GM12878 (cell line): ENCODE measurements around the gene TMEM250. TPM values are rescaled to one million over a fixed set of nuclear protein-coding genes. Genes with fewer than 3 reads are reported as not detected.

ENCODE experiments used
- ATAC-seq: fragments of 200-7000 bp; cut with Tn5 transposase; 3 replicates; pipeline ENCODE4 v1.9.1; 2020; ENCODE audit warnings: mild to moderate bottlenecking, moderate library complexity
- BruUV-seq: library from RNA; stranded (reverse); fragments of 400-500 nt; replicated peaks from 2 replicates; lab custom pipeline; 2021; lab: Mats Ljungman, UMichigan
- CTCF ChIA-PET: fragments of 300-600 bp; sonication (Branson Sonifier 250); formaldehyde crosslinking; extraction: SDS; loops from one replicate; lab custom pipeline; 2021; ENCODE audit warnings: inconsistent platforms; lab: Yijun Ruan, JAX
- POLR2A ChIA-PET: fragments of 350-600 bp; formaldehyde crosslinking; extraction: SDS; loops from one replicate; lab custom pipeline; 2021; ENCODE audit warnings: inconsistent platforms; lab: Charles Lee
- RAD21 ChIA-PET: fragments of 300-600 bp; sonication (Branson Sonifier 250); formaldehyde crosslinking; loops from one replicate; lab custom pipeline; 2023; ENCODE audit warnings: antibody characterized with exemption; ENCODE audit not compliant: unreplicated experiment; lab: Charles Lee
- SMC1A ChIA-PET: fragments of 300-600 bp; sonication (Branson Sonifier 250); formaldehyde crosslinking; loops from one replicate; lab custom pipeline; 2023; ENCODE audit not compliant: unreplicated experiment, uncharacterized antibody; lab: Charles Lee
- DNase-seq: peaks from one replicate; pipeline ENCODE4 v3.0.0-alpha.2; 2011; ENCODE audit warnings: low read depth, low spot score
- FAIRE-seq: peaks from 3 replicates; lab custom pipeline; 2011; peaks lifted over from hg19 to GRCh38; lab: Jason Lieb, UNC
- H2AFZ ChIP-seq: 2 replicates; pipeline ENCODE4 v1.6.0; 2011; ENCODE audit warnings: low read depth, low read length, control low read depth; ENCODE audit not compliant: control insufficient read depth
- H3K27ac ChIP-seq: 2 replicates; pipeline ENCODE4 v1.5.1; 2011; ENCODE audit warnings: control low read depth; ENCODE audit not compliant: control insufficient read depth, insufficient read depth
- H3K27me3 ChIP-seq, 2 experiments: replicated peaks in 1 of 2; 2 replicates each; pipeline versions ENCODE4 v1.6.0 to v1.6.1; 2011; ENCODE audit warnings: low read length in 1 of 2; ENCODE audit not compliant: control insufficient read depth in 2 of 2, insufficient read depth in 2 of 2
- H3K36me3 ChIP-seq, 2 experiments: 2 replicates each; pipeline ENCODE4 v1.5.1; 2011; ENCODE audit warnings: low read length in 1 of 2; ENCODE audit not compliant: control insufficient read depth in 2 of 2, insufficient read depth in 2 of 2
- H3K4me1 ChIP-seq: 2 replicates; pipeline ENCODE4 v1.6.1; 2011; ENCODE audit warnings: mild to moderate bottlenecking, low read length, moderate library complexity, mixed read lengths; ENCODE audit not compliant: control insufficient read depth, insufficient read depth
- H3K4me2 ChIP-seq: 2 replicates; pipeline ENCODE4 v1.6.0; 2011; ENCODE audit warnings: control low read depth; ENCODE audit not compliant: control insufficient read depth, insufficient read depth
- H3K4me3 ChIP-seq: fragments of 200-600 bp; sonication (generic); 2 replicates; pipeline ENCODE4 v1.5.1; 2016
- H3K79me2 ChIP-seq: 2 replicates; pipeline ENCODE4 v1.6.0; 2011; ENCODE audit warnings: low read length; ENCODE audit not compliant: control insufficient read depth, insufficient read depth
- H3K9ac ChIP-seq: 2 replicates; pipeline ENCODE4 v1.8.0; 2011; ENCODE audit warnings: low read length, control low read depth, mixed read lengths; ENCODE audit not compliant: control insufficient read depth, insufficient read depth
- H3K9me3 ChIP-seq: replicated peaks from 3 replicates; pipeline ENCODE4 v1.5.1; 2011; ENCODE audit warnings: mild to moderate bottlenecking, low read length; ENCODE audit not compliant: control insufficient read depth, insufficient read depth
- H4K20me1 ChIP-seq: 2 replicates; pipeline ENCODE4 v1.6.0; 2011; ENCODE audit not compliant: control insufficient read depth, insufficient read depth
- CREB1 ChIP-seq: IDR thresholded peaks from 2 replicates; pipeline ENCODE4 v1.6.1; 2012; ENCODE audit warnings: low read depth, mild to moderate bottlenecking, inconsistent platforms
- E2F8 ChIP-seq: fragments of 450-650 bp; IDR thresholded peaks from 2 replicates; pipeline ENCODE4 v1.6.1; 2018; ENCODE audit warnings: mild to moderate bottlenecking, low read depth, moderate library complexity; ENCODE audit not compliant: partially characterized antibody
- RB1 ChIP-seq: fragments of 450-650 bp; formaldehyde crosslinking; IDR thresholded peaks from 2 replicates; pipeline ENCODE4 v1.6.1; 2017; ENCODE audit warnings: mild to moderate bottlenecking, borderline replicate concordance
- SMC3 ChIP-seq: IDR thresholded peaks from 2 replicates; pipeline ENCODE4 v1.6.1; 2011; ENCODE audit warnings: low read length, improper control_type of control experiment, borderline replicate concordance
- ZSCAN29 ChIP-seq: fragments of 450-650 bp; IDR thresholded peaks from 2 replicates; pipeline ENCODE4 v1.6.1; 2017; ENCODE audit warnings: mild to moderate bottlenecking, moderate library complexity
- WGBS: methylation state at CpG from one replicate; pipeline ENCODE4 v1.1.6; 2016; ENCODE audit warnings: low lambda C conversion rate; ENCODE audit not compliant: insufficient replicate concordance, insufficient coverage; ENCODE audit errors: missing lambda C conversion rate; 5-methylcytosine and 5-hydroxymethylcytosine counted together
- in situ Hi-C: fragments of 300-500 bp; cut with MboI; formaldehyde crosslinking; loops from 9 replicates; pipeline ENCODE4 v1.14.3; 2018; ENCODE audit warnings: mixed read lengths
- intact Hi-C: fragments of 100-400 bp; cut with micrococcal nuclease; formaldehyde crosslinking; loops from one replicate; pipeline ENCODE4 v1.14.2; 2022; ENCODE audit not compliant: unreplicated experiment
- polyA plus RNA-seq, 11 experiments: library from polyadenylated mRNA; depleted of rRNA in 4 of 11; unstranded in 6 of 11; stranded (reverse) in 5 of 11; fragments of >200 nt; fragmentation: Nextera tagmentation in 4 of 11; fragmentation: Illumina TruSeq in 1 of 11; extraction: Ambion mirVana in 4 of 11; extraction: Trizol in 1 of 11; gene quantifications; 1 replicate in 1 of 11; 2 replicates in 10 of 11; pipeline versions ENCODE4 v1.2.1 to v1.2.3, GENCODE V29; 2011 to 2016; ENCODE audit warnings: inconsistent platforms in 2 of 11, missing spikeins in 2 of 11, low read depth in 1 of 11
- total RNA-seq, 4 experiments: library from RNA; depleted of rRNA in 3 of 4; stranded (reverse); fragments of >200 nt in 3 of 4; fragmentation: Illumina TruSeq in 1 of 4; extraction: Trizol in 1 of 4; gene quantifications; 2 replicates each; pipeline versions ENCODE4 v1.2.1 to v1.2.3, GENCODE V29; 2013 to 2021
- TF ChIP-seq, protein P1 (sequence below): fragments of 450-650 bp; IDR thresholded peaks from 2 replicates; pipeline ENCODE4 v1.6.1; 2014; ENCODE audit warnings: mild to moderate bottlenecking
- TF ChIP-seq, protein P2 (sequence below): IDR thresholded peaks from 2 replicates; pipeline ENCODE4 v1.6.1; 2012; ENCODE audit warnings: low read depth, low read length, improper control_type of control experiment
- TF ChIP-seq, protein P3 (sequence below): fragments of 450-650 bp; IDR thresholded peaks from 2 replicates; pipeline ENCODE4 v1.6.1; 2017; ENCODE audit warnings: mild to moderate bottlenecking, low read depth, inconsistent platforms; ENCODE audit not compliant: poor library complexity, severe bottlenecking

TMEM250 gene
- total and polyA plus RNA-seq, 10 of the 15 experiments (the other 5 are each of a cell fraction or from before 2014, with no cell fraction given), result 0.39 to 39.9 (median 8.5) TPM

GRCh38 chr9:136116360-136117098, 2.1 kb downstream of the TMEM250 start (continued):
- TF ChIP-seq E2F8 (no peak), ZSCAN29 (no peak)
- TF ChIP-seq, protein P1, sequence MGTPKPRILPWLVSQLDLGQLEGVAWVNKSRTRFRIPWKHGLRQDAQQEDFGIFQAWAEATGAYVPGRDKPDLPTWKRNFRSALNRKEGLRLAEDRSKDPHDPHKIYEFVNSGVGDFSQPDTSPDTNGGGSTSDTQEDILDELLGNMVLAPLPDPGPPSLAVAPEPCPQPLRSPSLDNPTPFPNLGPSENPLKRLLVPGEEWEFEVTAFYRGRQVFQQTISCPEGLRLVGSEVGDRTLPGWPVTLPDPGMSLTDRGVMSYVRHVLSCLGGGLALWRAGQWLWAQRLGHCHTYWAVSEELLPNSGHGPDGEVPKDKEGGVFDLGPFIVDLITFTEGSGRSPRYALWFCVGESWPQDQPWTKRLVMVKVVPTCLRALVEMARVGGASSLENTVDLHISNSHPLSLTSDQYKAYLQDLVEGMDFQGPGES, result no peak
- TF ChIP-seq, all 136 proteins: peak for 0

- no peak for DNase-seq
- Histone ChIP-seq H3K27me3 (no peaks in the 10 kb centered on the region), H3K36me3 (peaks cover 0 to 3% of the 10 kb centered on the region in 2 experiments; a peak in 2 of 4 replicates), H3K27ac (no peak overlapping the region), H3K79me2 (peaks cover 36% of the 10 kb centered on the region), H2AFZ (no peak overlapping the region), H4K20me1 (no peaks in the 10 kb centered on the region), H3K4me3 (no peak overlapping the region), H3K4me1 (peaks cover 12% of the 10 kb centered on the region), H3K9me3 (no peaks in the 10 kb centered on the region), H3K9ac (no peak overlapping the region), H3K4me2 (no peak overlapping the region)
- WGBS, result 95% methylated on average over 22 of the region's 22 CpGs
- BruUV-seq, result no TSS peak
- ATAC-seq, result no peak
- in situ Hi-C loops, result no loop called here
- POLR2A ChIA-PET, result no interaction called here
- CTCF ChIA-PET, result no interaction called here
- FAIRE-seq, result no peak
- intact Hi-C loops, result no loop called here
- RAD21 ChIA-PET, result no interaction called here
- SMC1A ChIA-PET, result no interaction called here
- TF ChIP-seq SMC3 (no peak), RB1 (no peak), CREB1 (no peak), E2F8 (no peak)
- TF ChIP-seq, protein P2, sequence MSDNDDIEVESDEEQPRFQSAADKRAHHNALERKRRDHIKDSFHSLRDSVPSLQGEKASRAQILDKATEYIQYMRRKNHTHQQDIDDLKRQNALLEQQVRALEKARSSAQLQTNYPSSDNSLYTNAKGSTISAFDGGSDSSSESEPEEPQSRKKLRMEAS, result no peak
- TF ChIP-seq, protein P3, sequence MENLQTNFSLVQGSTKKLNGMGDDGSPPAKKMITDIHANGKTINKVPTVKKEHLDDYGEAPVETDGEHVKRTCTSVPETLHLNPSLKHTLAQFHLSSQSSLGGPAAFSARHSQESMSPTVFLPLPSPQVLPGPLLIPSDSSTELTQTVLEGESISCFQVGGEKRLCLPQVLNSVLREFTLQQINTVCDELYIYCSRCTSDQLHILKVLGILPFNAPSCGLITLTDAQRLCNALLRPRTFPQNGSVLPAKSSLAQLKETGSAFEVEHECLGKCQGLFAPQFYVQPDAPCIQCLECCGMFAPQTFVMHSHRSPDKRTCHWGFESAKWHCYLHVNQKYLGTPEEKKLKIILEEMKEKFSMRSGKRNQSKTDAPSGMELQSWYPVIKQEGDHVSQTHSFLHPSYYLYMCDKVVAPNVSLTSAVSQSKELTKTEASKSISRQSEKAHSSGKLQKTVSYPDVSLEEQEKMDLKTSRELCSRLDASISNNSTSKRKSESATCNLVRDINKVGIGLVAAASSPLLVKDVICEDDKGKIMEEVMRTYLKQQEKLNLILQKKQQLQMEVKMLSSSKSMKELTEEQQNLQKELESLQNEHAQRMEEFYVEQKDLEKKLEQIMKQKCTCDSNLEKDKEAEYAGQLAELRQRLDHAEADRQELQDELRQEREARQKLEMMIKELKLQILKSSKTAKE, result no peak
Measured at GRCh38 chr9:136115641-136116359, 2.9 kb downstream of the TMEM250 start.
